PC-3 (cell line): ENCODE data around the gene EFL1. TPM values are rescaled to one million over a fixed set of nuclear protein-coding genes. Genes with fewer than 3 reads are reported as not detected.
"Not testable (repeated sequence)": the region's sequence is repeated elsewhere in the genome, so short reads cannot be mapped to it uniquely, and the experiment has no call there.

Experiments
- ATAC-seq: fragments of 200-7000 bp; cut with Tn5 transposase; 2 replicates; pipeline ENCODE4 v1.9.1; 2020; ENCODE audit warnings: mild to moderate bottlenecking, moderate library complexity
- BruUV-seq: library from RNA; stranded (reverse); fragments of 400-500 nt; replicated peaks from 2 replicates; lab custom pipeline; 2021; lab: Mats Ljungman, UMichigan
- CTCF ChIA-PET: fragments of 300-600 bp; sonication (Branson Sonifier 250); formaldehyde crosslinking; loops from one replicate; lab custom pipeline; 2022; ENCODE audit warnings: antibody characterized with exemption; lab: Charles Lee
- POLR2A ChIA-PET: fragments of 300-600 bp; sonication (Branson Sonifier 250); formaldehyde crosslinking; loops from one replicate; lab custom pipeline; 2022; ENCODE audit warnings: antibody characterized with exemption; ENCODE audit not compliant: unreplicated experiment; lab: Charles Lee
- DNase-seq: peaks from one replicate; pipeline ENCODE4 v3.0.0-alpha.2; 2015
- H2AFZ ChIP-seq: fragments of 300-600 bp; sonication (generic); 2 replicates; pipeline ENCODE4 v1.6.0; 2016; ENCODE audit warnings: antibody characterized with exemption, low read length
- H3F3A ChIP-seq: fragments of 300-600 bp; sonication (generic); one replicate; pipeline ENCODE4 v1.6.0; 2017; ENCODE audit warnings: antibody characterized with exemption, low read length, control low read depth, mild to moderate bottlenecking; ENCODE audit not compliant: unreplicated experiment
- H3K27ac ChIP-seq: fragments of 300-600 bp; sonication (generic); 2 replicates; pipeline ENCODE4 v1.5.1; 2016; ENCODE audit warnings: mild to moderate bottlenecking, low read length
- H3K27me3 ChIP-seq: fragments of 300-600 bp; sonication (generic); 2 replicates; pipeline ENCODE4 v1.6.1; 2016; ENCODE audit warnings: low read length, mixed read lengths
- H3K36me3 ChIP-seq: fragments of 300-600 bp; sonication (generic); 2 replicates; pipeline ENCODE4 v1.6.1; 2016; ENCODE audit warnings: low read depth, mixed run types, low read length, mixed read lengths
- H3K4me1 ChIP-seq: fragments of 300-600 bp; sonication (generic); 2 replicates; pipeline ENCODE4 v1.5.1; 2016; ENCODE audit warnings: low read length; ENCODE audit not compliant: insufficient read depth
- H3K4me2 ChIP-seq: fragments of 300-600 bp; sonication (generic); 2 replicates; pipeline ENCODE4 v1.6.0; 2016; ENCODE audit warnings: low read length
- H3K4me3 ChIP-seq: fragments of 300-600 bp; sonication (generic); 2 replicates; pipeline ENCODE4 v1.5.1; 2016; ENCODE audit warnings: mild to moderate bottlenecking, low read length, mixed read lengths
- H3K79me2 ChIP-seq: fragments of 300-600 bp; sonication (generic); 2 replicates; pipeline ENCODE4 v1.6.1; 2017; ENCODE audit warnings: low read length, mixed read lengths
- H3K9ac ChIP-seq: fragments of 300-600 bp; sonication (generic); 2 replicates; pipeline ENCODE4 v1.6.0; 2016; ENCODE audit warnings: mild to moderate bottlenecking, low read length
- H3K9me2 ChIP-seq: fragments of 300-600 bp; sonication (generic); replicated peaks from 2 replicates; pipeline ENCODE4 v1.6.1; 2016; ENCODE audit warnings: mixed run types, low read length, mixed read lengths
- H3K9me3 ChIP-seq: fragments of 300-600 bp; sonication (generic); 2 replicates; pipeline ENCODE4 v1.6.1; 2016; ENCODE audit warnings: low read length, mixed read lengths
- H4K20me1 ChIP-seq: fragments of 300-600 bp; sonication (generic); 2 replicates; pipeline ENCODE4 v1.6.1; 2016; ENCODE audit warnings: low read length, mixed read lengths
- EZH2 ChIP-seq: fragments of 300-600 bp; sonication (generic); IDR thresholded peaks from one replicate; pipeline ENCODE4 v1.6.1; 2017; ENCODE audit warnings: antibody characterized with exemption, mild to moderate bottlenecking, low read length; ENCODE audit not compliant: unreplicated experiment
- EZH2phosphoT487 ChIP-seq: fragments of 300-600 bp; sonication (generic); IDR thresholded peaks from 2 replicates; pipeline ENCODE4 v1.6.1; 2018; ENCODE audit warnings: mild to moderate bottlenecking, antibody characterized with exemption, low read length, borderline replicate concordance
- intact Hi-C: fragments of 100-400 bp; cut with micrococcal nuclease; formaldehyde crosslinking; loops from 2 replicates; pipeline ENCODE4 v1.9.0; 2023
- total RNA-seq: library from RNA; depleted of rRNA; stranded (reverse); fragments of >200 nt; gene quantifications from 2 replicates; pipeline ENCODE4 v1.2.3, GENCODE V29; 2014
- TF ChIP-seq, protein P1 (sequence below): fragments of 300-600 bp; sonication (generic); conservative IDR thresholded peaks from 2 replicates; pipeline ENCODE4 v1.5.1; 2017; ENCODE audit warnings: antibody characterized with exemption, low read depth, mild to moderate bottlenecking, low read length

The EFL1 gene
- total RNA-seq, 1 experiment from 2014 or later, result 14.7 TPM

DNA sequence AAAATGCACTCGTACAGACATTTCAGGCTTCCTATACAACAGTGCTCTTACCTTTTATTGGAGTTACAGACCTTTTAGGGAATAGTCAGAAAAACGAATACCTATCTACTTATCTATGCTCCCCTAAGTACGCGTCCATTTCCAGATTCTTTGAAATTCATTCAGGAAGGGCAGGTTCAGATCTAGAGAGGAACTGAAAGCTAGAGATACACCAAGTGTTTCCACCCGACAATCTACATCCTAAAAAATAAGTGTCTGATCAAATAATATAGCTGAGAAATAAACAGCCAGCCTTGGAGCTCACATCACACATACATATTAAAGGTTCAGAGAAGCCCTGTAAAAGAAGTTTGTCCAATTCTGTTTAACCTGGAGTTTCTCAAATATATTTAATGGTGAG, 18.9 kb downstream of the EFL1 start:
- intact Hi-C loops, H3K79me2 ChIP-seq, H3K9me3 ChIP-seq, BruUV-seq, H3K4me3 ChIP-seq, CTCF ChIA-PET, H3K4me2 ChIP-seq, H4K20me1 ChIP-seq, H3K9me2 ChIP-seq, POLR2A ChIA-PET, H3K27me3 ChIP-seq, H3K27ac ChIP-seq, ATAC-seq, H3F3A ChIP-seq, H3K4me1 ChIP-seq, H3K36me3 ChIP-seq, DNase-seq, H3K9ac ChIP-seq, H2AFZ ChIP-seq: not testable (repeated sequence)

DNA sequence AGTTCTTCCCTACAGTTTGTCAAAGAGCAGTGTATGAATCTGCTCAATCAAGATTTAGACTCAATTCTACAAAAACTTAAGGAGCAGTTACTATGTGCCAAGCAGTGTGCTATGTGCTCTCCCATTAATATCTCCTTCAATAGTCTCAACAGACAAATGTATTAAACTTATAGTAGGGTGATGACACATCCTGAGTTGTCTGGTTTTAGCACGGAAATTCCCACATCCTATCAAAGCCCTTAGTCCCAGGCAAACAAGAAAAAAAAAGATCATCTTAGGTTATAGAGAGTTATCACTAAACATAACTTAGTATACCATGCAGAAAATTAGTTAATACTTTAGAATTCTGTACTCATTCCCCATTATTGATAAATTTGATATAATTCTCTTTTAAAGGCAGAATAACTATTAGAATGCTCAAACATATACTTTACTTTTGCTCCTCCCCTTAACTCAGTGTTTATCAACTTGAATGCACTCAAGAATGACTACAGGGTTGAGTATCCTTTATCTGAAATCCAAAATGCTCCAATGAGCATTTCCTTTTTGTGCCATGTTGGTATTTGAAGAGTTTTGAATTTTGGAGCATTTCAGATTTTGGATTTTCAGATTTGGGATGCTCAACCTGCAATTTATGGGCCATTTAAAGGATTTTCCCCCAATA, 20.6 kb downstream of the EFL1 start:
- H2AFZ ChIP-seq, H3F3A ChIP-seq, H4K20me1 ChIP-seq, H3K9me2 ChIP-seq, H3K4me1 ChIP-seq, H3K36me3 ChIP-seq, H3K9me3 ChIP-seq, H3K9ac ChIP-seq, H3K4me2 ChIP-seq, intact Hi-C loops, CTCF ChIA-PET, BruUV-seq, H3K27ac ChIP-seq, H3K4me3 ChIP-seq, H3K27me3 ChIP-seq, H3K79me2 ChIP-seq, POLR2A ChIA-PET: not testable (repeated sequence)
- ATAC-seq, result peak; percentile 84
- DNase-seq, result peak; percentile 49

DNA sequence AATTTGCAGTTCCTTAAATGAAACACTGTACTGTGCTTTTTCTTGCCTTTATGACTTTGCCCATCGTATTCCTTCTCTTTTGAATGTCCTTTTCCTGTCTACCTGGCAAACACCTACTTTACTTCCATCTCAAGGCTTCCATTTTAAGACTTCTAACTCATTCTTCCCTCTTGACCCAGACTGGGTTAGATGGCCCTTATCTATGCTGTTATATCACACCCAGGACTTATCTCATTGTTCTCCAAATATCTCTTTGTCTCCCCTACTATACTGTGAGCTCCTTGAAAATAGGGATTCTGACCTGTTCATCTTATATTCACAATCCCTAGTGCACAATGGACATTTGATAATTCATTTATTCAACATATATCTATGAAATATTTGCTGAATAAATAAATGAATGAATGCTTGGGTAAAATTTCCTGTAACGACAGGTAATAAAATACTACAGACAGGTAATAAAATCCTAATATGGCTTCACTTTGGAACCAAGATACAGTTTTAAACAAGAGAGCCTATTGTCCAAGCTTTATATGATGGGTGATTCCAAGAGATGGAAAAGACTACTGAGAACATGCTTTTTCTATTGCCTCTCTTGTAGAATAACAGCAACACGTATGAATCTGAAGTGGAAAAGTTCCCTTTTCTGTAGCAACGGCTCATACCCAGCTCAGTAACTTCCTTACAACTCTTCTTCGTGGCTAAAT, 22.7 kb downstream of the EFL1 start:
- Histone ChIP-seq H4K20me1 (0 out of 2 replicates have a peak, but pooled peaks cover 5% of the 10 kb centered on the region), H3K9ac (no peak overlapping the region), H3F3A (no peaks in the 10 kb centered on the region), H3K4me1 (peaks cover 4% of the 10 kb centered on the region), H3K27me3 (no peaks in the 10 kb centered on the region), H3K9me3 (no peaks in the 10 kb centered on the region), H3K4me3 (no peak overlapping the region), H3K4me2 (no peak overlapping the region), H3K36me3 (peaks cover 3% of the 10 kb centered on the region), H3K79me2 (no peaks in the 10 kb centered on the region), H3K27ac (no peak overlapping the region), H3K9me2 (no peaks in the 10 kb centered on the region), H2AFZ (no peak overlapping the region)
- POLR2A ChIA-PET, result no interaction called here
- CTCF ChIA-PET, result no interaction called here
- intact Hi-C loops, result no loop called here
- ATAC-seq (peak; percentile 67), DNase-seq (no peak)
- BruUV-seq, result no TSS peak
- TF ChIP-seq, protein P1, sequence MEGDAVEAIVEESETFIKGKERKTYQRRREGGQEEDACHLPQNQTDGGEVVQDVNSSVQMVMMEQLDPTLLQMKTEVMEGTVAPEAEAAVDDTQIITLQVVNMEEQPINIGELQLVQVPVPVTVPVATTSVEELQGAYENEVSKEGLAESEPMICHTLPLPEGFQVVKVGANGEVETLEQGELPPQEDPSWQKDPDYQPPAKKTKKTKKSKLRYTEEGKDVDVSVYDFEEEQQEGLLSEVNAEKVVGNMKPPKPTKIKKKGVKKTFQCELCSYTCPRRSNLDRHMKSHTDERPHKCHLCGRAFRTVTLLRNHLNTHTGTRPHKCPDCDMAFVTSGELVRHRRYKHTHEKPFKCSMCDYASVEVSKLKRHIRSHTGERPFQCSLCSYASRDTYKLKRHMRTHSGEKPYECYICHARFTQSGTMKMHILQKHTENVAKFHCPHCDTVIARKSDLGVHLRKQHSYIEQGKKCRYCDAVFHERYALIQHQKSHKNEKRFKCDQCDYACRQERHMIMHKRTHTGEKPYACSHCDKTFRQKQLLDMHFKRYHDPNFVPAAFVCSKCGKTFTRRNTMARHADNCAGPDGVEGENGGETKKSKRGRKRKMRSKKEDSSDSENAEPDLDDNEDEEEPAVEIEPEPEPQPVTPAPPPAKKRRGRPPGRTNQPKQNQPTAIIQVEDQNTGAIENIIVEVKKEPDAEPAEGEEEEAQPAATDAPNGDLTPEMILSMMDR, result no peak
- TF ChIP-seq EZH2phosphoT487 (no peak), EZH2 (no peak)

DNA sequence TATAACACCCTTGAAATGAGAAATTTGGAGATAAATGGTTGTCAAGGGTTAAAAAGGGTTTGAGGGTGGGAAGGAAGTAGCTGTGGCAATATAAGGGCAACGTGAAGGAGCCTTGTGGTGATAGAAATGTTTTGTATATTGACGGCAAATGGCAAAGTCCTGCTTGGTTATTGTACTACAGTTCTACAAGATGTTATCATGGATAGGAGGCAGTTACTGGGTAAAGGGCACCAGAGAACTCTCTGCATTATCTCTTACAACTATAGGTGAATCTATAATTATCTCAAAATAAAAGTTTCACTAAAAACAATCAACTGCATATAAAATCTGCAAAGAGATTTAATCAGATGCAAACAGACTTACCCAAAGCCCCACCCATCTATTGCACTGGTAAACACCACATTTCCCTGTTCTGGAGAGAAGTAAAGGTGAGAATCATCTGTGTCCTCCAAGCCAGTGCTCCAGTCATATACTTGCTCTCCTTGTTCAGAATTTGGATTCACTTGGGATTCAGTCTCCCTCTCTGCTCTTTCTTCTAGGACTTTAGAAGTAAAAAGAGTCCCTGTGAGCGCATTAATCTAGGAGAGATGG, 24.5 kb downstream of the EFL1 start:
- H3K9ac ChIP-seq, CTCF ChIA-PET, H3K4me3 ChIP-seq, H3K27ac ChIP-seq, H2AFZ ChIP-seq, H3K9me3 ChIP-seq, intact Hi-C loops, H3K4me1 ChIP-seq, H3K9me2 ChIP-seq, H3K27me3 ChIP-seq, H4K20me1 ChIP-seq, ATAC-seq, DNase-seq, H3K4me2 ChIP-seq, BruUV-seq, H3K36me3 ChIP-seq, H3K79me2 ChIP-seq, POLR2A ChIA-PET, H3F3A ChIP-seq: not testable (repeated sequence)
